Stimulated activated CD4-positive, alpha-beta T cell treated with anti-CD3 and anti-CD28 coated beads, Interleukin-4, amount 100 ng/mL, for 1 hour (primary cell): Measurements from ENCODE around the gene PIGL.

Experiments
- DNase-seq: peaks from one replicate; pipeline ENCODE4 v3.0.0-alpha.2; 2020

Gene PIGL

GRCh38 chr17:16314189-16314588, 97.2 kb downstream of the PIGL start:
- DNase-seq: no peak

- DNase-seq: no peak
Measured at GRCh38 chr17:16314859-16315258, 97.8 kb downstream of the PIGL start.

- DNase-seq: no peak
Measured at GRCh38 chr17:16319969-16320368, 103.0 kb downstream of the PIGL start.

- DNase-seq: no peak
Measured at GRCh38 chr17:16322636-16323035, 105.6 kb downstream of the PIGL start.

- no peak for DNase-seq
Measured at GRCh38 chr17:16325964-16326363, 109.0 kb downstream of the PIGL start.

GRCh38 chr17:16327018-16327417, 110.0 kb downstream of the PIGL start:
- DNase-seq: no peak

GRCh38 chr17:16328997-16329396, 112.0 kb downstream of the PIGL start:
- DNase-seq: no peak

GRCh38 chr17:16329519-16330271, 112.7 kb downstream of the PIGL start:
- no peak for DNase-seq

GRCh38 chr17:16338391-16338790, 121.4 kb downstream of the PIGL start:
- DNase-seq: no peak

- DNase-seq: no peak
Measured at GRCh38 chr17:16339402-16339801, 122.4 kb downstream of the PIGL start.

GRCh38 chr17:16339959-16340358, 122.9 kb downstream of the PIGL start:
- DNase-seq: no peak

- DNase-seq: no peak
Measured at GRCh38 chr17:16342979-16343378, 126.0 kb downstream of the PIGL start.

- no peak for DNase-seq
Measured at GRCh38 chr17:16343569-16343968, 126.6 kb downstream of the PIGL start.

- DNase-seq: no peak
Measured at GRCh38 chr17:16345565-16345964, 128.6 kb downstream of the PIGL start.

GRCh38 chr17:16346721-16347271, 129.8 kb downstream of the PIGL start:
- no peak for DNase-seq

GRCh38 chr17:16348586-16348985, 131.6 kb downstream of the PIGL start:
- DNase-seq: no peak

GRCh38 chr17:16349431-16349830, 132.4 kb downstream of the PIGL start:
- no peak for DNase-seq

GRCh38 chr17:16351831-16352230, 134.8 kb downstream of the PIGL start:
- no peak for DNase-seq

- peak; percentile 40 for DNase-seq
Measured at GRCh38 chr17:16352303-16352666, 135.3 kb downstream of the PIGL start.

- DNase-seq: peak; percentile 49
Measured at GRCh38 chr17:16352667-16353316, 135.8 kb downstream of the PIGL start.

- DNase-seq: peak; percentile 74
Measured at GRCh38 chr17:16353317-16354174, 136.5 kb downstream of the PIGL start, which contains the start of gene CENPV. Gene CENPV (minus strand): TSS chr17:16353469. CDS start chr17:16353436, 33 bp downstream.

- no peak for DNase-seq
Measured at GRCh38 chr17:16354585-16354984, 137.6 kb downstream of the PIGL start.

- DNase-seq: no peak
Measured at GRCh38 chr17:16358394-16358793, 141.4 kb downstream of the PIGL start.
